HG03457 (cell line): ENCODE results near the gene NUFIP2.
"Not testable (repeated sequence)": the region's sequence is repeated elsewhere in the genome, so short reads cannot be mapped to it uniquely, and the experiment has no call there.

Source experiments
- ATAC-seq: cut with Tn5 transposase; IDR thresholded peaks from one replicate; pipeline ENCODE4 v1.9.1; 2021; ENCODE audit warnings: moderate number of reproducible peaks; ENCODE audit not compliant: unreplicated experiment

The NUFIP2 gene

DNA sequence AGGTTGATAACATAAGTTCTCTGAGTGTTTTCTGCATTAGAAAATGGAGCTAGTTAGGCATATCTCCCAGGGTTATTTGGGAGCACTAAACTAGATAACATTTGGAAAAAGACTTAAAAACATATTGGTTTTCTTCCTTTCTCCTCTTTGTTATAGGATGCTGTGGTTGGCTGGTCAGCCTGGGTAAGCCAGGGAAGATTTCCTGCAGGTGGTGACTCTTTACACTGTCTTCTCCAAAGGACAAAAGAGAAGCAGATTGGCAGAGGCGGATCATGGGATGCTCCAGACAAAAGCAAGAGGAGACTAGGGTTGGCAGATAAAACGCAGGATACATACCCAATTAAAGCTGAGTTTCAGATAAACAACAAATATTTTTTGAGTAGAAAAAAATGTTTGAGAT is 53.5 kb downstream of the NUFIP2 start:
- no peak for ATAC-seq

DNA sequence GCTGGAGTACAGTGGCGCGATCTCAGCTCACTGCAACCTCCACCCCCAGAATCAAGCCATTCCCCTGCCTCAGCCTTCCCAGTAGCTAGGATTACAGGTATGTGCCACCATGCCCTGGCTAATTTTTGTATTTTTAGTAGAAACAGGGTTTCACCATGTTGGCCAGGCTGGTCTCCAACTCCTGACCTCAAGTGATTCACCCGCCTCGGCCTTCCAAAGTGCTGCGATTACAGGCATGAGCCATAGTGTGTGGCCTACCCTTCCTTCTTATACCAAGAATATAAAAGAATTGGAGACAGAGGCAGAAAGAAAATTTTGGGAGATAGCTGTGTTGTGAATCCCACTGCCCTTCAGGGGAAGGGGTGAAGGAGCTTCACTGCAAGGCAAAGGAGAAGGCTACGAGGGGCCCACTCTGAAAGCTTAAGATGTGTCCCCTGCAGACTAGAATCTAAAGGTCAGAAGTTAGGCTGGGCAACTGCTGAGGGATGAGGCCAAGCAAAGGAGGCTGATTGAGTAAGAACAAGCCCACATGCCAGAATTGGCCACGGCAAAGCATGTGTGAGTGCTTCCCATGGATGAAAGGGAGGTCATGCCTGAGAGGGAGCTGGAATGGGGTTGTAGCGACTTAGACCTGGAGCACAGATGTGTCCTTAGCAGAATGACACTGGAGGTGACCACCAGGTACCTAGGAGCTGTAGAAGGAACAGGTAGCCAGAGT is 55.7 kb downstream of the NUFIP2 start:
- no peak for ATAC-seq

DNA sequence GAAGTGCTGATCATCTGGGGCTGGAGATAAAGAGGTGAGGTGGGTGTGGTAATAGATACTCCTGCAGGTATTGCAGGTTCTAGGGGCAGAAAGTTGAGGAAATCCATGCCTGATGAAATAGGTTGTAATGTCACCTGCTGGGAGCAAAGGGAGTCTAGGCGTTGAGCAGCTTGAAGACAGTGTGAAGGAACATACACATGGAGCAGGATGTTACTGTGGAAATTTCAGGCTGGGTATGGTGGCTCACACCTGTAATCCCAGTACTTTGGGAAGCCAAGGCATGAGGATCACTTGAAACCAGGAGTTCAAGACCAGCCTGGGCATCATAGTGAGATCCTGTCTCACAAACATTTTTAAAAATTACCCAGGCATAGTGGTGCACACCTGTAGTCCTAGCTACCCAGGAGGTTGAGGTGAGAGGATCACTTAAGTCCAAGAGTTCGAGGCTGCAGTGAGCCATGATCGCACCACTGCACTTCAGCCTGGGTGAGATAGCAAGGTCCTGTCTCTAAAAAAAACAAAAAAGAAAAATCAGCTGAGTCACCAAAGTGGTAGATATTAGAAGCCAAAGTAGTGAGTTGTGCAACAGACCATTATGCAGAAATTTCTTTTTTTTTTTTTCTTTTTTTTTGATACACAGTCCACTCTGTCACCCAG is 56.3 kb downstream of the NUFIP2 start:
- no peak for ATAC-seq

DNA sequence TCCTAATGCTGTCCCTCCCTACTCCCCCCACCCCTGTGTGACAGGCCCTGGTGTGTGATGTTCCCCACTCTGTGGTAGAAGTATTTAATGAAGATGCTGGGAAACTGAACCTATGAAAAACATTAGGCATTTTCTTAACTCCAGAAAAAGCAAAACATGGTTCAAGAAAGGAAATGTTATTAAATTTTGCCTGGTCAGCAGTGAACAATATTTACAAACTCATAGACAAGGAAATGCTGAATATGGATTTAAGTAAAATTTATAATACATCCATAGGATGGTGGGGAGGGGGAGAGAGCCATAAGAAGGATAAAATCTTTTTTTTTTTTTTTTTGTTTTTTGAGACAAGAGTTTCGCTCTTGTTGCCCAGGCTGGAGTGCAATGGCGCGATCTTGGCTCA is 58.0 kb downstream of the NUFIP2 start:
- ATAC-seq: no peak

DNA sequence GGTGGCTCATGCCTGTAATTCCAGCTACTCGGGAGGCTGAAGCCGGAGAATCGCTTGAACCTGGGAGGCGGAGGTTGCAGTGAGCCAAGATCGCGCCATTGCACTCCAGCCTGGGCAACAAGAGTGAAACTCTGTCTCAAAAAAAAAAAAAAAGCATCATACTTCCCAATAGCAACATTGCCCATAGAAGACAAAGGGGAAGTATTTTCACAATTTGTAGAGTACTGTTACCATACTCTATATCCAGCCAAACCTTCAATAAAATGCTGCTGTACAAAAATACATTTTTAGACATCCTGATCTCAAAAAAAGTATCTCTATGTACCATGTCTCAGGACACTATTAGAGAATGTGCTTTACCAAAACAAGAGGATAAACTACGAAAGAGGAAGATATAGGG is 59.0 kb downstream of the NUFIP2 start:
- ATAC-seq: not testable (repeated sequence)

DNA sequence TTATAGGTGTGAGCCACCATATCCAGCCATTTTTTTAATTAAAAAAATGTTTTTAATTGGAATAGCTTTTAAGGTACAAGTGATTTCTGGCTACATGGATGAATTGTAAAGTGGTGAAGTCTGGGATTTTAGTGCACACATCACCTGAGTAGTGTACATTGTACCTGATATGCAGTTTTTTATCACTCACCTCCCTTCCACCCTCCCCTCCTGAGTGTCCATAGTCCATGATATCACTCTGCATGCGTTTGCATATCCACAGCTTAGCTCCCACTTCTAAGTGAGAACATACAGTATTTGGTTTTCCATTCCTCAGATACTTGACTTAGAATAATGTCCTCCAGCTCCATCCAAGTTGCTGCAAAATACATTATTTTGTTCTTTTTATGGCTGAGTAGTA is 60.6 kb downstream of the NUFIP2 start:
- no peak for ATAC-seq

DNA sequence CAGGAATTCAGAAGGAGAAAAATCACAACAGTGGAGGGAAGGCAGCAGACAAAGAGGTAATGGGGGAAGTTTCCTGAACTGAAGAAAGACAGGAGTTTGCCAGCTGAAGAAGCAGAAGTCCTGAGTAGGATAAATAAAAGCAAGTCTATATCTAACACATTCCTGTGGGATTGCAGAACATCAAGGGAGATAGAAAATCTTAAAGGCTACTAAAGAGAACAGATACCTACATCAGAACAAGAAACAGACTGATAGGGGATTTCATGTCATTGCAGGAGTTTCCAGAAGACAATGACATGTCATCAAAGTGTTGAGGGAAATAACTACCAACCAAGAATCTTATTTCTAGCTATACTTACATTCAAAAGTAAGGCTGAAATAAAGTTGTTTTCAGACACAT is 68.6 kb downstream of the NUFIP2 start:
- ATAC-seq: no peak

DNA sequence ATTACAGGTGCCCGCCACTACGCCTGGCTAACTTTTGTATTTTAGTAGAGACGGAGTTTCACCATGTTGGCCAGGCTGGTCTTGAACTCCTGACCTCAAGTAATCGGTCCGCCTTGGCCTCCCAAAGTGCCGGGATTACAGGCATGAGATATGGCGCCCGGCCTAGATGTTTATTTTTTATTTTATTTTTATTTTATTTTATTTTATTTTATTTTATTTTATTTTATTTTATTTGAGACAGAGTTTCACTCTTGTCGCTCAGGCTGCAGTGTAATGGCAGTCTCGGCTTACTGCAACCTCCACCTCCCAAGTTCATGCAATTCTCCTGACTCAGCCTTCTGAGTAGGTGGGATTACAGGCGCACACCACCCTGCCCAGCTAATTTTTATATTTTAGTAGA is 72.6 kb downstream of the NUFIP2 start:
- not testable (repeated sequence) for ATAC-seq

DNA sequence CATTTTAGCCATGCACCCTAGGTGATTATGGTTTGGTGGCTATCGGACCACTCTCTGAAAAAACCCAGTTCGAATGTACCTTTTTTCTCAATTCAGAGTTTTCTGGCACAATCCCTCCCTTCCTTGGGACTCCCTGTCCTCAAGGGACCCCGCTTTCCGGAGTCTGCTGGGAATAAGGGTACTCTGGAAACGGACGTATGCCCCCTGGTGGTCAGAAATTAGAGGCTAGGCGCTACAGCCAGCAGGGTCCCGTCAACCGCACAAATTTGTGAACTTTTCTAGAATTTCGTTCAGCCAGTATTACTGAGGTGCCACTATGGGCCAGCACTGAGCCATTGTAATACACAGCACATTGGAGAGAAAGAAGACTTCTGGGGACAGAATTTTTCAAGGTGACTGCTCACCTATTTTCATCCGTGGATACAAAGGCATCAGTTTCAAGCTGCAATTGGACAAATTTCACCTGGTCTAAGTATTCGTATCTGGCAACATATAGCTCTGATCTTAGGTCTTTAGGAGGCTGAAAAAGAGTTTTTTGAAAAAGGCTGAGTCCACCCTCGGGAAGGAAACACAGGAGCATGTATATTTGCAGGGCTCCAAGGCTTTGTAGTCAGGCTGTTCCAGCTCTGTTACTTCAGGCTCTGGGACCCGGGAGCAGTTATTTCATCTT is 74.4 kb downstream of the NUFIP2 start:
- ATAC-seq: no peak

DNA sequence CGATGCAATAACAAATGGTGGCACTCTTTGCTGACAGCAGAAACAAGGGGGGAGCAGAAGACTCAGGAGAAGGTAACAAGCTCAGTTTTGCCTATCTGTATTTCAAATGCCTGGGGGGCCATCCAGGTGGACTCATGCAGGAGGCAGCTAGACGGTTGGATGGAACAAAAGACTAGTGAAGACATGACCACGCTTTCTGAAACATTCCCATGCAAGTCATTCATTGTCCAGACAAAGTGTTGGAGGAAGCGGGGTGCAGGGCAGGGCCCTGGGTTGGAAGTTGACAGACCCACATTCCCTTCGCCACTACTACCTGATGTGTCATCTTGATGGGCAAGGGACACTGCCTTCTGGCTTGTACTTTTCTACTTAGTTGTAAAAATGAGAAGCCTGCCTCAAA is 77.1 kb downstream of the NUFIP2 start:
- ATAC-seq: no peak

DNA sequence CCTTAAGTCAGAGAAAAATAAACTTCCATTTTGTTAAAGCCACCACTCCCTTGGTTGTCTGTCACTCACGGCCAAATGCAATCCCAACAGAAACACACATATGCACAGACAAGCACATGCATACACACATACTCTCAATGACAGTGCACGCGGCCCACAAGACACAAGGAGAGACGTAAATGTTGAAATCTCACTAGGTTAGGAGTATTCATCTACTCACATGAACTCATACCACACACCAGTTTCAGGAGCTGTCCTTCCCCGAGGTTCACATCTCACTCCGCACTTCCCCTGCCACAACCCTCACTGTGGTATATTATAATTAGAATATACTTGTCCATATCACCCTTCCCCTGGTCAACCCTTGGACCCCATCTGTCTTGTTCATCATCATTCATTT is 77.8 kb downstream of the NUFIP2 start:
- no peak for ATAC-seq

DNA sequence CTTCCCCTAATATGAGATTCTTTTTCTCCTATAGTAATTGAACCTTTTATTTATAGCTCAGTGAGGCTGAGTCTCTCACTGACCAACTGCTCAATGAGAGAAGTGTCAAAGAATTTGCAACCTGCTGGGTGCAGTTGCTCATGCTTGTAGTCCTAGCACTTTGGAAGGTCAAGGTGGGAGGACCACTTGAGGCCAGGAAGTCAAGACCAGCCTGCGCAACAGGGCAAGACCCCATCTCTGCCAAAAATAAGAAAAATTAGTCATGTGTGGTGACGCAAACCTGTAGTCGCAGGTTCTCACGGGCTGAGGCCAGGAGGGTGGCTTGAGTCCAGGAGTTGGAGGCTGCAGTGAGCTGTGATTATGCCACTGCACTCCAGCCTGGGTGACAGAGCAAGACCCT is 78.2 kb downstream of the NUFIP2 start:
- ATAC-seq: no peak

DNA sequence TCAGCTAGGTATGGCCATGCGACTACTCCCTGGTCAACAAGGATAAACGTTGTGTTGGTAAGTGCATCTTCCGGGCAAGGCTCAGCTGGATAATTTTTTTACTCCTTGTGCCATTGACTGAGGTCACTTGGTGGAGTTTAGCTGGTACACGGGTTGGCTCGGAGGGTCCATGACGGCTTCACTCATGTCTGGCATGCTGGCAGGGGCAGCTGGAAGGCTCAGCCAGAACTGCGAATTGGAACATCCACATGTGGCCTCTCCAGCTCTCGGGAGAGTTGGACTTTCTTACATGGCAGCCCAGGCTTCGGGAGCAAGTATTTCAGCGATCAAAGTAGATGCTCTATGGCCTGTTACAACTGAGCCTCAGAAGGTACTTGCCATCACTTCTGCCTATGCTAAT is 78.8 kb downstream of the NUFIP2 start:
- ATAC-seq: no peak

DNA sequence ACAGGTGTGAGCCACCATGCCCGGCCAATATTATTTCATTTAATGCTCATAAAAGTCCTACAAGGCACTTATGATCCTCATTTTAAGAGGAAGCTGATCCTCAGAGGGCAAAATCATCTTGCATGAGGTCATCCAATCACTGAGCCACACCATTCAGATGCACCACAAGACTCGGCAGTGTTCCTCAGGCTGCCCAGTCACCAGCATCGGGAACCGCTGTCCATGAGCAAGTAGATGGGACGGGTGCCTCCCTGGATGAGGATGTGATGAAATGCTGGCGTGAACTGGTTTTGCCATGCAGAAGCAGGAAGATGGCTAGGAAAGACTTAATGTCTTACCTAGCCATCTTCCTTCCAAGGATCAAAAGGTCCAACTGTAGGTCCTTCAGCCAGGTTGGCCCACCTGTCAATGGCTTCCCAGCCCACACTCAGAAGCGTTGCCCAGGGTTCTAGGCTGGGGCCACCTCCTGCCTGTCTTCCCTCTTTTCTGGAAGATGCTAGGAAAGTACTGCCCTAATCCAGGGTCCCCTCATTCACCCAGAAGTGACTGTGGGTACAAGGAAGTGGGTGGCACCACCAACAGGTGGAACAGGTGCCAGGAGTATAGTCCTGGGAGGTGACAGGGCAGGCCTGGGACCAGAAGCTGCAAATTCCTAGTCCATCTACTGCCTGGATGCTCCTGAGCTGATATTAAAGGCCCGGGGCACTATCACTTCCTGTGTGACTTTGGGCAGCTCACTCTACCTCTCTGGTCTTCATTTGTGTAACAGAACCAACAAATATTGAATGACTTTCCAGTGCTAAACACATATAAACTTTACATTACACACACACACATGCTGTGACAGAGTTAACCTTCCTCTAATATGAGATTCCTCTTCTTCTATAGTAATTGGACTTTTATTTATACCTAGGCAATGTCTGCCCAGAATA is 79.5 kb downstream of the NUFIP2 start:
- ATAC-seq: no peak

DNA sequence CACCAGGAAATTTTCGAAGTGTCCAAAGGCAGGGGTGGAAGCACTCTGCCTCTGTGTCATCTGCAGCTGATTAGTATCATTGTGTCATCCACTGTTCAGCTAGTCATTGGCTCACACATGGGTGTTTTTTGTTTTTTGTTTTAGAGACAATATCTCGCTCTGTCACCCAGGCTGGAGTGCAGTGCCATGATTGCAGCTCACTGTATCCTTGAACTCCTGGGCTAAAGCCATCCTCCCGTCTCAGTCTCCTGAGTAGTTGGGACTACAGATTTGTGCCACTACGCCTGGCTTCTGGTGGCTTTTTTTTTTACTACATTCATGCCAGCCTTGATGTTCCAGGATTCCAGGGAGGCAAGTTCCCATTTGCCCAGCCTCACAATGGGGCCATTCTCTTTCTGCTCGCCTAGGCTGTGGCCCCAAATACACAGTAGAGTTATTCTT is 81.2 kb downstream of the NUFIP2 start:
- no peak for ATAC-seq

DNA sequence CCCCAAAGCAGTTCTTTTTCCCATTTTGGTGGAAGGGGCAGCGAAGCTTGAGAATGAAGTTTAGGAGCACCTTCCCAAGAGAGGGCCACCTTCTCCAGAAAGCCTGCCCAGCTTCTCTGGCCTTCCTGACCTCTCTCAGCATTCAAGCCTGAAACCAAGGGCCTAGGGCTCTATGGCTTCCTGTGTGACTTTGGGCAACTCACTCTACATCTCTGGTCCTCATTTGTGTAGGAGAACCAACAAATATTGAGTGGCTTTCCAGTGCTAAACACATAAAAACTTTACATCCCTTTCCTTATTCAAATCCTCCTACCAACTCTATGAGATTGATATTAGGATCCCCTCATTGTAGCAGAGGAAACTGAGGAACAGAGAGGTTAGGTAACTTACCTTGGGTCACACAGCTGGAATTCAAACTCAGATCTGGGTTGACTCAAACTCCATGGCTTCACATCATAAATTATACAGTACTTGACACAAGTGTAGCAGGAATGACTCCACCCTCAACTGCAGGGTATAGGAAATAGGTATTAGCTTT is 81.8 kb downstream of the NUFIP2 start:
- ATAC-seq: no peak

DNA sequence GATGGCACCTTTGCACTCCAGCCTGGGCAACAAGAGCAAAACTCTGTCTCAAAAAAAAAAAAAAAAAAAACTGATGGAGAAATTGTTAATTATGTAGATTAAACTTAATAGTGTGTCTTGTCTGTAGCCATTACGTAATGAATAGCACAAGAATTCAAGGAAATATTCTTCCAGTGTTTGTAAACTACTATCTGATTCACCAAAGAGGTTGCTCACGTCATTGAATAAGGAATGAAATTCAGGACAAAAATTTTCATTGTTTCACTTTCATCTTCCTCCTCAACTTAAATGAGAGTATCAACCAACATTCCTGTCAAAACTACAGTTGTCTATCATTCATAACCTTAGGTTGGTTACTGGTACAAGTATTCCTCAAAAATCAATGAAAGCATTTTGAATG is 83.1 kb downstream of the NUFIP2 start:
- no peak for ATAC-seq

DNA sequence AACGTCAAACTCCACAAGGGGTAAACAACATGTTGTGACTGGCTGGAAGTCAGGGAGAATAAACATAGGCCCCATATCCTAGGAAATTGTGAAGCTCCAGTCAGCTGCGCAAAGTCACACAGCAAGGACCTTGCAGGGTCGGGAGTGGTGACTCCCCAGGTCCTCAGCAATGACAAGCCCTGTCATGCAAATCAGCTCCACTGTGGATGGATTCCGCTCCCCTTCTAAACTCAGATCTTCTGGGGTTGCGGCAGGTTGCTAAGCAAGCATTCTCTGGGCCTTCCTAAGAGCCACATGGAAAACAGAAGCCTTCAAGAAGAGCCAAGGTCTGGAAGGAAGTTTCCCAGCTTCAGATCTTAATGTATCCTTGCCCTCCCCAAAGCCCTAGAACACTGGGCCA is 84.9 kb downstream of the NUFIP2 start:
- ATAC-seq: no peak

DNA sequence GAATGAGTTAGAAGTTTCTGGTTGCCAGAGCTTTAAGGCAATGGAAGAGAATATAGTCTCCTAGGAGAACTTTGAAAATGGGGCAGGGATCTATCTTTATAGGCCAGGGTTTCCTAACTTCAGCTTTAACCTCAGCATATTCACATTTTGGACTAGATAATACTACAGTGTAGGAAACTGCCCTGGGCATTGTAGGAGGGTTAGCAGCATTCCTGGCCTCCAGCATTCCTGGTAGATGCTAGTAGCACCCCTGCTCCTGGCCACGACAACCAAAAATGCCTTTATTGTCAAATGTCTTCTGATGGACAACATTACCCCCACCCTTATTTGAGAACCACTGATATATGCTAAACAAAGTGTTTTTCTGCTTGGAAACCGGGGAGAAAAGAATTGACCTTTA is 86.0 kb downstream of the NUFIP2 start:
- no peak for ATAC-seq
